ENCODE measurements around the gene DLL4.

DNA sequence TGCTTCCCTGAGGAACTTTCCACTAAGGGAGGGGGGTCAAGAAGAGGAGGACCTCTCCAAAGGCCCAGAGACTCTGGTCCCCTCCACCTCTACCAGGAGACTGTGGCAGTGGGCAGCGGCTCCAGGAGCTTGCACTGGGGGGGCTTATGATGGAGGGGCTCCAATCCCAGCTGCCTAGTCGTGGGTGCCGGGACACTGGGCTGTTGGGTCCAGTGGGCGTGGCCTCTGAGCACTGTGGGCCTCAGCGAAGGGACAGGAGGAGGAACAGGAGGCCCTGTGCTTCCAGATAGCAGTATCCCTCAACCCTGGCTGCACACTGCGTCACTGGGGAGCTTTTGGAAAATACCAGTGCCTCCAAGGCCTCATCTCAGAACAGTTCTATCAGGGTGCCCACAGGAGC lies 13.5 kb upstream of the DLL4 start:
- TF ChIP-seq, protein P1, sequence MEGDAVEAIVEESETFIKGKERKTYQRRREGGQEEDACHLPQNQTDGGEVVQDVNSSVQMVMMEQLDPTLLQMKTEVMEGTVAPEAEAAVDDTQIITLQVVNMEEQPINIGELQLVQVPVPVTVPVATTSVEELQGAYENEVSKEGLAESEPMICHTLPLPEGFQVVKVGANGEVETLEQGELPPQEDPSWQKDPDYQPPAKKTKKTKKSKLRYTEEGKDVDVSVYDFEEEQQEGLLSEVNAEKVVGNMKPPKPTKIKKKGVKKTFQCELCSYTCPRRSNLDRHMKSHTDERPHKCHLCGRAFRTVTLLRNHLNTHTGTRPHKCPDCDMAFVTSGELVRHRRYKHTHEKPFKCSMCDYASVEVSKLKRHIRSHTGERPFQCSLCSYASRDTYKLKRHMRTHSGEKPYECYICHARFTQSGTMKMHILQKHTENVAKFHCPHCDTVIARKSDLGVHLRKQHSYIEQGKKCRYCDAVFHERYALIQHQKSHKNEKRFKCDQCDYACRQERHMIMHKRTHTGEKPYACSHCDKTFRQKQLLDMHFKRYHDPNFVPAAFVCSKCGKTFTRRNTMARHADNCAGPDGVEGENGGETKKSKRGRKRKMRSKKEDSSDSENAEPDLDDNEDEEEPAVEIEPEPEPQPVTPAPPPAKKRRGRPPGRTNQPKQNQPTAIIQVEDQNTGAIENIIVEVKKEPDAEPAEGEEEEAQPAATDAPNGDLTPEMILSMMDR (IDR thresholded peaks at IDR 0.05) = no peak
- no peak for TF ChIP-seq EP300 (IDR thresholded peaks at IDR 0.05)
- no peak for TF ChIP-seq POLR2A (IDR thresholded peaks at IDR 0.05)
- no peak for TF ChIP-seq POLR2AphosphoS5 (IDR thresholded peaks at IDR 0.05)
